MCF 10A (cell line): ENCODE measurements around the gene RINL. TPM values are rescaled to one million over a fixed set of nuclear protein-coding genes. Genes with fewer than 3 reads are reported as not detected.

ENCODE experiments used
- BruUV-seq: library from RNA; stranded (reverse); fragments of 400-500 nt; replicated peaks from 2 replicates; lab custom pipeline; 2021; lab: Mats Ljungman, UMichigan
- CTCF ChIA-PET: fragments of 300-600 bp; sonication (Branson Sonifier 250); formaldehyde crosslinking; extraction: SDS; loops from one replicate; lab custom pipeline; 2021; ENCODE audit warnings: antibody characterized with exemption, inconsistent platforms; lab: Yijun Ruan, JAX
- POLR2A ChIA-PET: fragments of 300-600, 350-650 bp; sonication (Branson Sonifier 250); formaldehyde crosslinking; extraction: SDS; loops from one replicate; lab custom pipeline; 2020; ENCODE audit warnings: antibody characterized with exemption, inconsistent platforms; lab: Yijun Ruan, JAX
- DNase-seq: peaks from one replicate; pipeline ENCODE4 v3.0.0-alpha.2; 2018; ENCODE audit not compliant: unreplicated experiment
- H3K27ac Mint-ChIP-seq: one replicate; pipeline ENCODE4 v1.8.0; 2022; ENCODE audit warnings: mild to moderate bottlenecking, low read depth, mixed read lengths; ENCODE audit not compliant: unreplicated experiment
- H3K27me3 Mint-ChIP-seq: one replicate; pipeline ENCODE4 v1.8.0; 2022; ENCODE audit warnings: mixed read lengths; ENCODE audit not compliant: insufficient read depth, unreplicated experiment
- H3K36me3 Mint-ChIP-seq: one replicate; pipeline ENCODE4 v1.8.0; 2022; ENCODE audit warnings: mild to moderate bottlenecking, moderate library complexity, mixed read lengths; ENCODE audit not compliant: insufficient read depth, unreplicated experiment
- H3K4me1 Mint-ChIP-seq: one replicate; pipeline ENCODE4 v1.8.0; 2022; ENCODE audit warnings: mixed read lengths; ENCODE audit not compliant: insufficient read depth, unreplicated experiment
- H3K4me3 Mint-ChIP-seq: one replicate; pipeline ENCODE4 v1.8.0; 2022; ENCODE audit warnings: mild to moderate bottlenecking, moderate library complexity, mixed read lengths; ENCODE audit not compliant: unreplicated experiment
- H3K9me3 Mint-ChIP-seq: one replicate; pipeline ENCODE4 v1.8.0; 2022; ENCODE audit warnings: mixed read lengths; ENCODE audit not compliant: unreplicated experiment
- intact Hi-C: fragments of 100-400 bp; cut with micrococcal nuclease; formaldehyde crosslinking; loops from 2 replicates; pipeline ENCODE4 v1.14.1; 2022
- total RNA-seq: library from RNA; stranded (reverse); gene quantifications from 2 replicates; pipeline ENCODE4 v1.2.3, GENCODE V29; 2022
- TF ChIP-seq, protein P1 (sequence below): fragments of 200-600 bp; IDR thresholded peaks from one replicate; pipeline ENCODE4 v1.8.0; 2022; ENCODE audit warnings: antibody characterized with exemption, mild to moderate bottlenecking; ENCODE audit not compliant: unreplicated experiment

Gene RINL
- total RNA-seq, 1 experiment from 2014 or later = 4.7 TPM

- Mint-ChIP-seq H3K36me3 (no peaks in the 10 kb centered on the region), H3K27me3 (no peaks in the 10 kb centered on the region), H3K27ac (peak overlapping the region; percentile 98), H3K4me3 (peak overlapping the region; percentile 88), H3K4me1 (peaks cover 27% of the 10 kb centered on the region), H3K9me3 (no peaks in the 10 kb centered on the region)
- CTCF ChIA-PET = interaction anchor here (0.6 to 1.4 kb wide), 8 partner anchors 13 to 497 kb away, joined by 3 to 11 read pairs (median 3); partner anchors contain the start of genes MRPS12 and SARS2
- POLR2A ChIA-PET = interaction anchor here (0.7 to 2.7 kb wide), 23 partner anchors 8 to 717 kb away, joined by 3 to 40 read pairs (median 5); partner anchors contain the start of genes EIF3K, FAM98C, MRPS12 and RPS16
- BruUV-seq = no TSS peak
- TF ChIP-seq, protein P1, sequence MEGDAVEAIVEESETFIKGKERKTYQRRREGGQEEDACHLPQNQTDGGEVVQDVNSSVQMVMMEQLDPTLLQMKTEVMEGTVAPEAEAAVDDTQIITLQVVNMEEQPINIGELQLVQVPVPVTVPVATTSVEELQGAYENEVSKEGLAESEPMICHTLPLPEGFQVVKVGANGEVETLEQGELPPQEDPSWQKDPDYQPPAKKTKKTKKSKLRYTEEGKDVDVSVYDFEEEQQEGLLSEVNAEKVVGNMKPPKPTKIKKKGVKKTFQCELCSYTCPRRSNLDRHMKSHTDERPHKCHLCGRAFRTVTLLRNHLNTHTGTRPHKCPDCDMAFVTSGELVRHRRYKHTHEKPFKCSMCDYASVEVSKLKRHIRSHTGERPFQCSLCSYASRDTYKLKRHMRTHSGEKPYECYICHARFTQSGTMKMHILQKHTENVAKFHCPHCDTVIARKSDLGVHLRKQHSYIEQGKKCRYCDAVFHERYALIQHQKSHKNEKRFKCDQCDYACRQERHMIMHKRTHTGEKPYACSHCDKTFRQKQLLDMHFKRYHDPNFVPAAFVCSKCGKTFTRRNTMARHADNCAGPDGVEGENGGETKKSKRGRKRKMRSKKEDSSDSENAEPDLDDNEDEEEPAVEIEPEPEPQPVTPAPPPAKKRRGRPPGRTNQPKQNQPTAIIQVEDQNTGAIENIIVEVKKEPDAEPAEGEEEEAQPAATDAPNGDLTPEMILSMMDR = no peak
- no peak for DNase-seq
- intact Hi-C loops = loop anchor here (1.0 kb wide), 1 partner anchor 30 kb away; the partner anchor contains the start of genes MRPS12 and SARS2
Measured at GRCh38 chr19:38900743-38901190, 22.7 kb upstream of the RINL start.

DNA sequence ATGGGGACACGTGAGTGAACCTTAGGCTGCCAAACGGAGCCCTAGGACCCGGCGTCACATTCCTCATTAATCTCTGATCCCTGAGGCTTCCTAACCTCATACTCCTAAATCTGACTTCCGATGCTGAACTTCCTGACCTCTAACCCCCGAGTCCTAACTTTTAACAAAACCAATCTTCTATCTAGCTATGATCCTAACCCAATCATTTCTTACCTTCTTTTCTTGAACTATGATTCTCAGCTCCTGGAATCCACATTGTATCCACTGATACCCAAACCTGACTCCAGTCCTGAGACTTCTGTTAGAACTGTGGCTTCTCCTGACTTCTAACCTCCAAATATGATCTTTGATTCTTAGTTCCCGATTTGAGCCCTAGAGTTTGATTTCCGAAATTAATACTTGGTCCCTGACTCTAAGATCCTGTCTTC lies 22.1 kb upstream of the RINL start:
- intact Hi-C loops = no loop called here
- peaks cover 27% of the 10 kb centered on the region for H3K4me1 Mint-ChIP-seq
- POLR2A ChIA-PET = interaction anchor here (0.8 to 2.7 kb wide), 25 partner anchors 8 to 536 kb away, joined by 3 to 40 read pairs (median 5); partner anchors contain the start of genes CCER2, ECH1, EIF3K and FAM98C
- CTCF ChIA-PET = interaction anchor here (0.6 to 1.4 kb wide), 6 partner anchors 12 to 497 kb away, joined by 3 to 11 read pairs (median 3); partner anchors contain the start of genes MRPS12 and SARS2
- H3K36me3 Mint-ChIP-seq = no peaks in the 10 kb centered on the region
- TSS peak; percentile 73 for BruUV-seq
- H3K27me3 Mint-ChIP-seq = no peaks in the 10 kb centered on the region
- H3K27ac Mint-ChIP-seq = peak overlapping the region; percentile 98
- TF ChIP-seq, protein P1 = no peak
- no peak for DNase-seq
- peak overlapping the region; percentile 88 for H3K4me3 Mint-ChIP-seq
- H3K9me3 Mint-ChIP-seq = no peaks in the 10 kb centered on the region

DNA sequence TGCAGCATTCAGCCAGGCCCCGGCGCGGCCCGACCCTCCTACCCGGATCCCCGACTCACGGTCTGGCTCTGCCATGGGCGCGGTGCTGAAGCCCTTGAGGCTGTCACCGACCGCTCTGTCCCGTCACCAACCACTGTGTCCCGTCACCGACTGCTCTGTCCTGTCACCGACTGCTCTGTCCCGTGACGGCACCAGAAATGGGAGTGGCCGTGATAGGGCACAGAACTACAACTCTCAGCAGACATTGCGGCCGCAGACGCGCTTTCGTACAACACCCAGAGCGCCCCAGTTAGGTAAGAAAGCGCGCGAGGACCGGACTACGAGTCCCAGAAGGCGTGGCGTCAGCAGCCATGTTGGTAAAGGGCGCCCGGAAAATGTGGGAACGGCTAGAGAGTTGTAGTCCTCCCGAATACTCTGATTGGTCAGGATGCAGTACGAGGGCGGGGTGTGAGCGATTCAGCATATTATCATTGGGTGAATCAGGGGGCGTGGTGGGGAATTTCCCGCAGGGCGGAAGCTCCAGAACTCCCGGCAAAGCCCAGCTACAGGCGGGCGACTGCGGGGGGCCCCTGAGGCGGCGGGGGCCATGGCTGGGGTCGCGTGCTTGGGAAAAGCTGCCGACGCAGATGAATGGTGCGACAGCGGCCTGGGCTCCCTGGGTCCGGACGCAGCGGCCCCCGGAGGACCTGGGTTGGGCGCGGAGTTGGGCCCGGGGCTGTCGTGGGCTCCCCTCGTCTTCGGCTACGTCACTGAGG lies 21.5 kb upstream of the RINL start, which contains the start of the genes NFKBIB and SIRT2:
NFKBIB (plus strand) TSS at position 523 of the 755 bp plus-strand sequence; CDS start at position 587, 64 bp downstream.
SIRT2 (minus strand) TSS at position 172 of the 755 bp plus-strand sequence; CDS start at position 75, 97 bp downstream.
- CTCF ChIA-PET = interaction anchor here (0.6 to 1.4 kb wide), 5 partner anchors 13 to 496 kb away, joined by 3 to 11 read pairs (median 3); no protein-coding TSS in a partner anchor

More for the DNA sequence above, 21.5 kb upstream of the RINL start, which contains the start of the genes NFKBIB and SIRT2:
- Mint-ChIP-seq H3K9me3 (no peaks in the 10 kb centered on the region), H3K4me3 (peak within 1 kb of the TSS; percentile 88), H3K36me3 (no peaks in the 10 kb centered on the region), H3K4me1 (peaks cover 27% of the 10 kb centered on the region), H3K27ac (peak within 1 kb of the TSS; percentile 98), H3K27me3 (no peaks in the 10 kb centered on the region)
- POLR2A ChIA-PET = interaction anchor here (0.8 to 2.7 kb wide), 22 partner anchors 9 to 525 kb away, joined by 3 to 40 read pairs (median 5); partner anchors contain the start of genes CCER2, ECH1, EIF3K and FAM98C
- intact Hi-C loops = loop anchor here (1.0 kb wide), 1 partner anchor 49 kb away; no protein-coding TSS in a partner anchor
- peak; percentile 100 for DNase-seq
- TF ChIP-seq, protein P1 = no peak
- no TSS peak for BruUV-seq
